ENCODE data around the gene NUDT4. TPM values are rescaled to one million over a fixed set of nuclear protein-coding genes. Genes with fewer than 3 reads are reported as not detected.

NUDT4 gene
- total and polyA plus RNA-seq, 2 of the 13 experiments (the other 11 are each of a cell fraction or from before 2014, with no cell fraction given): 37.3 to 70.1 TPM

DNA sequence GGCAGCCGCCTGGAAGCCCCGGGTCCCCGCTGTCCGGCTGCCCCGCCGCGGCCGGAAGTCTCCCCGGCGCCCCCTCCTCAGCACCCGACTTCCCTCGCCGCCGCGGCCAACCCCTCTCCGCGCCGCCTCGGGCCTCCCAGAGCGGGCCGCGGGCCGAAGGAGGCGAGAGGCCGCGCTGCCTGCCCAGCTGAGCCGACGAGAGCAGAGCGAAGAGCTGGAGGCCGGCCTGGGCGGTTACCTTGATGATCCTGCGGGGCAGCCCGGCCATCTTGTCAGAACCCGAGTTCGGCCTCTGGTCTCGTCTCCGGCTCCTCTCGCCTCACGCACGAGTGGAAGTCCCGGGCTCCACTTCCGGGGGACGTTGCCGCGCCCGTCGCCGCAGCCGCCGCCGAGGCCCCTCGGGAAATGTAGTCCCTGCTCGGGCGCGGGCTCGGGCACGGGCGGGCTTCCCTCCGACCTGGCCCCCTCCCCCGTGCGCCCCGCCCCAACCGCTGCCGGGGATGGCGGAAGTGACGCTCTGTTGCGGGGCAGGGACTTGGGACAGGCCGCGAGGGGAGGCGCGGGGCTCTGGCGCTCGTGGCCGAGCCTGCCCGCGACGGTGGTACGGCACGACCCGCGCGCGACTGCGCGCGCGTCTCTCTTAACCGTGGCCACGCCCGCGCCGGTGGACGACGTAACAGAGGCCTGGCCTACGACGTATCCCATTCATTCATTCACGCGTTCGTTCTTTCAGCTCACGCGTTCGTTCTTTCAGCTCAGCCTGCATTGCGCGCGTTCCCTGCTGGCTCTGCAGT lies 64.1 kb downstream of the NUDT4 start, which contains the start of gene UBE2N (continued):
- TF ChIP-seq PTBP1 (IDR thresholded peaks at IDR 0.05; ENCODE audit: low read depth, low read length, poor library complexity, severe bottlenecking): no peak
- no peak for TF ChIP-seq RERE (CRISPR knock-in tag; IDR thresholded peaks at IDR 0.05; ENCODE audit: low read depth)
- no peak for TF ChIP-seq NFRKB (IDR thresholded peaks at IDR 0.05)
- peak; percentile 81 for TF ChIP-seq POLR2G (IDR thresholded peaks at IDR 0.05; ENCODE audit: low read depth, low read length)
- peak; percentile 47; the same call in 1 of the 2 replicates for TF ChIP-seq ZSCAN9 (CRISPR knock-in tag; IDR thresholded peaks at IDR 0.05; ENCODE audit: borderline replicate concordance)
- no peak for TF ChIP-seq ZNF234 (CRISPR knock-in tag; conservative IDR thresholded peaks at IDR 0.05)
- peak; percentile 90 for TF ChIP-seq SALL1 (CRISPR knock-in tag; IDR thresholded peaks at IDR 0.05)
- TF ChIP-seq PCBP1 (IDR thresholded peaks at IDR 0.05; ENCODE audit: borderline replicate concordance, low read depth, low read length): no peak
- no peak for TF ChIP-seq SSRP1 (CRISPR knock-in tag; IDR thresholded peaks at IDR 0.05)
- no peak for TF ChIP-seq ZNF367 (CRISPR knock-in tag; IDR thresholded peaks at IDR 0.05; ENCODE audit: borderline replicate concordance)
- TF ChIP-seq, protein P1, sequence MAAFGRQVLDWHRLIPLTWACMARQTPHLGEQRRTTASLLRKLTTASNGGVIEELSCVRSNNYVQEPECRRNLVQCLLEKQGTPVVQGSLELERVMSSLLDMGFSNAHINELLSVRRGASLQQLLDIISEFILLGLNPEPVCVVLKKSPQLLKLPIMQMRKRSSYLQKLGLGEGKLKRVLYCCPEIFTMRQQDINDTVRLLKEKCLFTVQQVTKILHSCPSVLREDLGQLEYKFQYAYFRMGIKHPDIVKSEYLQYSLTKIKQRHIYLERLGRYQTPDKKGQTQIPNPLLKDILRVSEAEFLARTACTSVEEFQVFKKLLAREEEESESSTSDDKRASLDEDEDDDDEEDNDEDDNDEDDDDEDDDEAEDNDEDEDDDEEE (CRISPR knock-in tag; IDR thresholded peaks at IDR 0.05): no peak; the same call in 1 of the 2 replicates
- TF ChIP-seq, protein P2, sequence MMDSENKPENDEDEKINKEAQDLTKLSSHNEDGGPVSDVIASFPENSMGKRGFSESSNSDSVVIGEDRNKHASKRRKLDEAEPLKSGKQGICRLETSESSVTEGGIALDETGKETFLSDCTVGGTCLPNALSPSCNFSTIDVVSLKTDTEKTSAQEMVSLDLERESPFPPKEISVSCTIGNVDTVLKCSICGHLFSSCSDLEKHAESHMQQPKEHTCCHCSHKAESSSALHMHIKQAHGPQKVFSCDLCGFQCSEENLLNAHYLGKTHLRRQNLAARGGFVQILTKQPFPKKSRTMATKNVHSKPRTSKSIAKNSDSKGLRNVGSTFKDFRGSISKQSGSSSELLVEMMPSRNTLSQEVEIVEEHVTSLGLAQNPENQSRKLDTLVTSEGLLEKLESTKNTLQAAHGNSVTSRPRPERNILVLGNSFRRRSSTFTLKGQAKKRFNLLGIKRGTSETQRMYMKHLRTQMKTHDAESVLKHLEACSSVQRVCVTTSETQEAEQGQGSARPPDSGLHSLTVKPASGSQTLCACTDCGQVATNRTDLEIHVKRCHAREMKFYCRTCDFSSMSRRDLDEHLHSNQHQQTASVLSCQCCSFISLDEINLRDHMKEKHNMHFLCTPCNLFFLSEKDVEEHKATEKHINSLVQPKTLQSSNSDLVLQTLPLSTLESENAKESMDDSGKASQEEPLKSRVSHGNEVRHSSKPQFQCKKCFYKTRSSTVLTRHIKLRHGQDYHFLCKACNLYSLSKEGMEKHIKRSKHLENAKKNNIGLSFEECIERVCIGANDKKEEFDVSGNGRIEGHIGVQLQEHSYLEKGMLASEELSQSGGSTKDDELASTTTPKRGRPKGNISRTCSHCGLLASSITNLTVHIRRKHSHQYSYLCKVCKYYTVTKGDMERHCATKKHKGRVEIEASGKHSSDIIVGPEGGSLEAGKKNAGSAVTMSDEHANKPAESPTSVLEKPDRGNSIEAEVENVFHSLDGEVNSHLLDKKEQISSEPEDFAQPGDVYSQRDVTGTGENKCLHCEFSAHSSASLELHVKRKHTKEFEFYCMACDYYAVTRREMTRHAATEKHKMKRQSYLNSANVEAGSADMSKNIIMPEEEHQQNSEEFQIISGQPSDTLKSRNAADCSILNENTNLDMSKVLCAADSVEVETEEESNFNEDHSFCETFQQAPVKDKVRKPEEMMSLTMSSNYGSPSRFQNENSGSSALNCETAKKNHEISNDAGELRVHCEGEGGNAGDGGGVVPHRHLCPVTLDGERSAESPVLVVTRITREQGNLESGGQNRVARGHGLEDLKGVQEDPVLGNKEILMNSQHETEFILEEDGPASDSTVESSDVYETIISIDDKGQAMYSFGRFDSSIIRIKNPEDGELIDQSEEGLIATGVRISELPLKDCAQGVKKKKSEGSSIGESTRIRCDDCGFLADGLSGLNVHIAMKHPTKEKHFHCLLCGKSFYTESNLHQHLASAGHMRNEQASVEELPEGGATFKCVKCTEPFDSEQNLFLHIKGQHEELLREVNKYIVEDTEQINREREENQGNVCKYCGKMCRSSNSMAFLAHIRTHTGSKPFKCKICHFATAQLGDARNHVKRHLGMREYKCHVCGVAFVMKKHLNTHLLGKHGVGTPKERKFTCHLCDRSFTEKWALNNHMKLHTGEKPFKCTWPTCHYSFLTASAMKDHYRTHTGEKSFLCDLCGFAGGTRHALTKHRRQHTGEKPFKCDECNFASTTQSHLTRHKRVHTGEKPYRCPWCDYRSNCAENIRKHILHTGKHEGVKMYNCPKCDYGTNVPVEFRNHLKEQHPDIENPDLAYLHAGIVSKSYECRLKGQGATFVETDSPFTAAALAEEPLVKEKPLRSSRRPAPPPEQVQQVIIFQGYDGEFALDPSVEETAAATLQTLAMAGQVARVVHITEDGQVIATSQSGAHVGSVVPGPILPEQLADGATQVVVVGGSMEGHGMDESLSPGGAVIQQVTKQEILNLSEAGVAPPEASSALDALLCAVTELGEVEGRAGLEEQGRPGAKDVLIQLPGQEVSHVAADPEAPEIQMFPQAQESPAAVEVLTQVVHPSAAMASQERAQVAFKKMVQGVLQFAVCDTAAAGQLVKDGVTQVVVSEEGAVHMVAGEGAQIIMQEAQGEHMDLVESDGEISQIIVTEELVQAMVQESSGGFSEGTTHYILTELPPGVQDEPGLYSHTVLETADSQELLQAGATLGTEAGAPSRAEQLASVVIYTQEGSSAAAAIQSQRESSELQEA (CRISPR knock-in tag; IDR thresholded peaks at IDR 0.05; ENCODE audit: not compliant biosample characterization): peak; percentile 75
- no peak for TF ChIP-seq ZNF652 (CRISPR knock-in tag; IDR thresholded peaks at IDR 0.05; ENCODE audit: borderline replicate concordance, low read depth)
- TF ChIP-seq HOXA3 (CRISPR knock-in tag; IDR thresholded peaks at IDR 0.05): peak; percentile 91
- TF ChIP-seq ZEB1 (IDR thresholded peaks at IDR 0.05; ENCODE audit: insufficient replicate concordance, low read depth): no peak

Data from HepG2 (cell line).